ENCODE results near the gene NMBR. TPM values are rescaled to one million over a fixed set of nuclear protein-coding genes. Genes with fewer than 3 reads are reported as not detected.
A peak's percentile ranks its signal among the peaks of the same experiment; 100 is the strongest.

The NMBR gene
- total RNA-seq, 2 donors from 2014 or later = 0.33 TPM; not detected in 1

GRCh38 chr6:142132625-142133024, 14.3 kb downstream of the NMBR start, which contains the start of gene GJE1:
Gene GJE1 (plus strand): TSS chr6:142132925. CDS start chr6:142133159, 234 bp downstream.
- WGBS, 2 experiments (ENCODE audit: insufficient coverage in 1 of 2, insufficient read length in 1 of 2) = 71 to 82% methylated on average over 1 of the region's 1 CpG
- H3K9me3 Mint-ChIP-seq = no peaks in the 10 kb centered on the region
- H3K36me3 Mint-ChIP-seq (ENCODE audit: low read depth) = no peaks in the 10 kb centered on the region
- Histone ChIP-seq H3K27me3 (ENCODE audit: control insufficient read depth, insufficient read depth, low read length, poor library complexity, severe bottlenecking) (no peaks in the 10 kb centered on the region), H3K36me3 (ENCODE audit: control insufficient read depth, insufficient read depth, low read length) (no peaks in the 10 kb centered on the region), H3K9me3 (ENCODE audit: control insufficient read depth, low read length) (no peaks in the 10 kb centered on the region), H3K9ac (ENCODE audit: extremely low read depth, low read length, poor library complexity, severe bottlenecking) (no peak within 1 kb of the TSS), H3K4me1 (ENCODE audit: control insufficient read depth, insufficient read depth, low read length) (no peaks in the 10 kb centered on the region), H3K4me3 (ENCODE audit: low read length) (no peak within 1 kb of the TSS), H3K27ac (ENCODE audit: low read depth, low read length) (no peak within 1 kb of the TSS)
- H3K4me3 Mint-ChIP-seq = no peak within 1 kb of the TSS
- no peak for TF ChIP-seq CTCF (conservative IDR thresholded peaks at IDR 0.05)
- H3K27ac Mint-ChIP-seq = peak within 1 kb of the TSS; percentile 0
- no peak for DNase-seq
- H3K4me1 Mint-ChIP-seq = peaks cover 3% of the 10 kb centered on the region
- H3K27me3 Mint-ChIP-seq (ENCODE audit: insufficient read depth) = no peaks in the 10 kb centered on the region

GRCh38 chr6:142130814-142131213, 16.1 kb downstream of the NMBR start:
- H3K4me1 Mint-ChIP-seq = peaks cover 3% of the 10 kb centered on the region
- no peaks in the 10 kb centered on the region for H3K36me3 ChIP-seq (ENCODE audit: control insufficient read depth, insufficient read depth, low read length)
- H3K4me1 ChIP-seq (ENCODE audit: control insufficient read depth, insufficient read depth, low read length) = no peaks in the 10 kb centered on the region
- H3K9me3 ChIP-seq (ENCODE audit: control insufficient read depth, low read length) = no peaks in the 10 kb centered on the region
- H3K4me3 Mint-ChIP-seq = no peak overlapping the region
- no peak overlapping the region for H3K4me3 ChIP-seq (ENCODE audit: low read length)
- 100% methylated on average over 1 of the region's 1 CpG; no CpG with 5 or more reads in 1 of the 2 experiments for WGBS, 2 experiments (ENCODE audit: insufficient coverage in 1 of 2, insufficient read length in 1 of 2)
- H3K27me3 Mint-ChIP-seq (ENCODE audit: insufficient read depth) = no peaks in the 10 kb centered on the region
- H3K27ac ChIP-seq (ENCODE audit: low read depth, low read length) = no peak overlapping the region
- DNase-seq = no peak
- no peak overlapping the region for H3K27ac Mint-ChIP-seq
- no peaks in the 10 kb centered on the region for H3K36me3 Mint-ChIP-seq (ENCODE audit: low read depth)
- H3K9ac ChIP-seq (ENCODE audit: extremely low read depth, low read length, poor library complexity, severe bottlenecking) = no peak overlapping the region
- TF ChIP-seq CTCF (conservative IDR thresholded peaks at IDR 0.05) = no peak
- H3K9me3 Mint-ChIP-seq = no peaks in the 10 kb centered on the region
- H3K27me3 ChIP-seq (ENCODE audit: control insufficient read depth, insufficient read depth, low read length, poor library complexity, severe bottlenecking) = no peaks in the 10 kb centered on the region

- WGBS, 2 experiments (ENCODE audit: insufficient coverage in 1 of 2, insufficient read length in 1 of 2) = 92 to 94% methylated on average over 2 to 3 of the region's 3 CpGs
- TF ChIP-seq CTCF (conservative IDR thresholded peaks at IDR 0.05) = no peak
- no peaks in the 10 kb centered on the region for H3K36me3 Mint-ChIP-seq (ENCODE audit: low read depth)
- Histone ChIP-seq H3K9ac (ENCODE audit: extremely low read depth, low read length, poor library complexity, severe bottlenecking) (no peak overlapping the region), H3K9me3 (ENCODE audit: control insufficient read depth, low read length) (no peaks in the 10 kb centered on the region), H3K27me3 (ENCODE audit: control insufficient read depth, insufficient read depth, low read length, poor library complexity, severe bottlenecking) (no peaks in the 10 kb centered on the region), H3K36me3 (ENCODE audit: control insufficient read depth, insufficient read depth, low read length) (no peaks in the 10 kb centered on the region), H3K27ac (ENCODE audit: low read depth, low read length) (no peak overlapping the region), H3K4me3 (ENCODE audit: low read length) (no peak overlapping the region), H3K4me1 (ENCODE audit: control insufficient read depth, insufficient read depth, low read length) (no peaks in the 10 kb centered on the region)
- H3K9me3 Mint-ChIP-seq = no peaks in the 10 kb centered on the region
- H3K27me3 Mint-ChIP-seq (ENCODE audit: insufficient read depth) = no peaks in the 10 kb centered on the region
- H3K4me1 Mint-ChIP-seq = no peaks in the 10 kb centered on the region
- DNase-seq = no peak
- H3K4me3 Mint-ChIP-seq = no peak overlapping the region
- no peak overlapping the region for H3K27ac Mint-ChIP-seq
Measured at GRCh38 chr6:142121342-142121741, 25.6 kb downstream of the NMBR start.
